ENCODE results near the gene CHST6. TPM values are rescaled to one million over a fixed set of nuclear protein-coding genes. Genes with fewer than 3 reads are reported as not detected.

The CHST6 gene
- total and polyA plus RNA-seq, 2 donors (not counting 3 experiments of a cell fraction or from before 2014, with no cell fraction given), result 0.26 to 0.60 TPM

- dilution Hi-C loops (cut with MboI; ENCODE audit: extremely low pct_ligation_motif_present, low sequenced_read_pairs) (no loop called here), intact Hi-C loops (cut with micrococcal nuclease) (no loop called here)
- Histone ChIP-seq H3K4me1 (ENCODE audit: control insufficient read depth, extremely low read depth, insufficient read depth, low read length) (peaks cover 2% of the 10 kb centered on the region), H3K27me3 (ENCODE audit: control insufficient read depth in 2 of 2, insufficient read depth in 2 of 2, low read length in 2 of 2) (no peaks in the 10 kb centered on the region), H3K79me2 (ENCODE audit: control insufficient read depth, insufficient read depth, low read length) (peaks cover 44% of the 10 kb centered on the region), H3K4me2 (ENCODE audit: insufficient read depth, low read length) (no peak overlapping the region), H3K4me3 (replicated peaks in 1 of 3; ENCODE audit: insufficient read depth in 1 of 3, low read depth in 1 of 3, low read length in 3 of 3) (no peak overlapping the region), H3K9me1 (replicated peaks; ENCODE audit: control insufficient read depth, extremely low read depth, insufficient read depth, low read length) (no peaks in the 10 kb centered on the region), H3K9me3 (replicated peaks; ENCODE audit: control insufficient read depth, insufficient read depth, low read length) (no peaks in the 10 kb centered on the region), H4K20me1 (replicated peaks; ENCODE audit: control insufficient read depth, extremely low read depth, insufficient read depth, low read length) (no peaks in the 10 kb centered on the region), H3K27ac (ENCODE audit: insufficient read depth, low read depth, low read length) (no peak overlapping the region), H2AFZ (ENCODE audit: low read depth, low read length) (no peak overlapping the region), H3K36me3 (ENCODE audit: control insufficient read depth in 2 of 2, extremely low read depth in 1 of 2, insufficient read depth in 2 of 2, low read length in 2 of 2) (peaks cover 2 to 8% of the 10 kb centered on the region in 2 experiments), H3K9ac (replicated peaks; ENCODE audit: extremely low read depth, insufficient read depth, low read length) (no peak overlapping the region)
- ChIA-PET CTCF (interaction anchor here (1.1 to 2.1 kb wide), 3 partner anchors 11 to 253 kb away, joined by 3 to 9 read pairs (median 4); partner anchors contain the start of gene TMEM170A), POLR2A (no interaction called here)
- no peak for FAIRE-seq
- peak; percentile 61 for DNase-seq (ENCODE audit: low read depth, low spot score)
- TF ChIP-seq FOS (IDR thresholded peaks at IDR 0.05; ENCODE audit: borderline replicate concordance, insufficient read depth, low read length) (no peak), POLR2A (IDR thresholded peaks at IDR 0.05; ENCODE audit: low read depth, low read length) (no peak), CTCF (IDR thresholded peaks at IDR 0.05; ENCODE audit: extremely low read depth in 1 of 2, insufficient read depth in 1 of 2, low read depth in 1 of 2, low read length in 2 of 2) (no peak), EZH2 (IDR thresholded peaks at IDR 0.05; ENCODE audit: borderline replicate concordance, low read depth, low read length, severe bottlenecking) (no peak), MYC (IDR thresholded peaks at IDR 0.05; ENCODE audit: low read depth, low read length) (no peak), GATA2 (IDR thresholded peaks at IDR 0.05; ENCODE audit: insufficient read depth, insufficient read length, low read depth, low read length) (no peak), MAX (IDR thresholded peaks at IDR 0.05; ENCODE audit: insufficient read depth, insufficient read length) (no peak), POLR2AphosphoS5 (IDR thresholded peaks at IDR 0.05; ENCODE audit: insufficient read depth, low read depth, low read length) (no peak), JUN (IDR thresholded peaks at IDR 0.05; ENCODE audit: borderline replicate concordance, insufficient read depth, insufficient read length, low read depth) (no peak)
- no TSS peak for BruUV-seq (replicated peaks)
These were observed 42.6 kb downstream of the CHST6 start for GRCh38 chr16:75452464-75453190.
